GM23338 (cell line): ENCODE results near the gene NRP2. TPM values are rescaled to one million over a fixed set of nuclear protein-coding genes. Genes with fewer than 3 reads are reported as not detected.
A peak's percentile ranks its signal among the peaks of the same experiment; 100 is the strongest.

ENCODE experiments used
- ATAC-seq: fragments of 200-7000 bp; cut with Tn5 transposase; 3 replicates; pipeline ENCODE4 v1.9.1; 2020
- DNase-seq: peaks from one replicate; pipeline ENCODE4 v3.0.0-alpha.2; 2015; ENCODE audit warnings: low spot score
- H2AFZ ChIP-seq: fragments of 200-600 bp; sonication (generic); 2 replicates; pipeline ENCODE4 v1.8.0; 2016; ENCODE audit warnings: antibody characterized with exemption, mild to moderate bottlenecking, moderate library complexity
- H3F3A ChIP-seq: fragments of 200-600 bp; sonication (generic); replicated peaks from 2 replicates; pipeline ENCODE4 v1.8.0; 2017; ENCODE audit warnings: antibody characterized with exemption, mixed run types, low read depth
- H3K27ac ChIP-seq: fragments of 200-600 bp; sonication (generic); 2 replicates; pipeline ENCODE4 v1.6.1; 2016; ENCODE audit warnings: low read depth
- H3K27me3 ChIP-seq: fragments of 200-600 bp; sonication (generic); 2 replicates; pipeline ENCODE4 v1.8.0; 2016; ENCODE audit warnings: mild to moderate bottlenecking, mixed run types, moderate library complexity; ENCODE audit not compliant: insufficient read depth
- H3K36me3 ChIP-seq: fragments of 200-600 bp; sonication (generic); 2 replicates; pipeline ENCODE4 v1.8.0; 2016; ENCODE audit warnings: mild to moderate bottlenecking; ENCODE audit not compliant: insufficient read depth
- H3K4me1 ChIP-seq: fragments of 200-600 bp; sonication (generic); 2 replicates; pipeline ENCODE4 v1.8.0; 2016; ENCODE audit warnings: mild to moderate bottlenecking, moderate library complexity; ENCODE audit not compliant: insufficient read depth
- H3K4me2 ChIP-seq: fragments of 200-600 bp; sonication (generic); 2 replicates; pipeline ENCODE4 v1.7.1; 2017; ENCODE audit warnings: mixed run types
- H3K4me3 ChIP-seq: fragments of 200-600 bp; sonication (generic); 2 replicates; pipeline ENCODE4 v1.6.1; 2016; ENCODE audit warnings: mixed run types
- H3K79me2 ChIP-seq: fragments of 200-600 bp; sonication (generic); replicated peaks from 2 replicates; pipeline ENCODE4 v1.8.0; 2017; ENCODE audit warnings: mild to moderate bottlenecking; ENCODE audit not compliant: insufficient read depth
- H3K9me2 ChIP-seq: fragments of 200-600 bp; sonication (generic); 2 replicates; pipeline ENCODE4 v1.8.0; 2017; ENCODE audit not compliant: insufficient read depth
- H4K20me1 ChIP-seq: fragments of 200-600 bp; sonication (generic); replicated peaks from 2 replicates; pipeline ENCODE4 v1.8.0; 2017; ENCODE audit warnings: mild to moderate bottlenecking; ENCODE audit not compliant: insufficient read depth
- H3K27ac Mint-ChIP-seq: 2 replicates; pipeline ENCODE4 v1.8.0; 2020; ENCODE audit warnings: inconsistent platforms, mild to moderate bottlenecking, moderate library complexity, mixed read lengths
- H3K27me3 Mint-ChIP-seq: 3 replicates; pipeline ENCODE4 v1.8.0; 2022; ENCODE audit warnings: low read depth, mild to moderate bottlenecking, moderate library complexity, mixed read lengths, inconsistent platforms; ENCODE audit not compliant: insufficient read depth, poor library complexity
- H3K36me3 Mint-ChIP-seq: 3 replicates; pipeline ENCODE4 v1.8.0; 2021; ENCODE audit warnings: low read depth, mild to moderate bottlenecking, inconsistent platforms, moderate library complexity, mixed read lengths
- H3K4me1 Mint-ChIP-seq: 3 replicates; pipeline ENCODE4 v1.8.0; 2020; ENCODE audit warnings: mild to moderate bottlenecking, inconsistent platforms, mixed read lengths
- H3K4me3 Mint-ChIP-seq: 3 replicates; pipeline ENCODE4 v1.8.0; 2021; ENCODE audit warnings: moderate library complexity, mild to moderate bottlenecking, inconsistent platforms, mixed read lengths
- H3K9me3 Mint-ChIP-seq: 3 replicates; pipeline ENCODE4 v1.8.0; 2020; ENCODE audit warnings: moderate library complexity, mild to moderate bottlenecking, inconsistent platforms, mixed read lengths
- CREB1 ChIP-seq: fragments of 250-450 bp; sonication (Bioruptor Pico); IDR thresholded peaks from 2 replicates; pipeline ENCODE4 v1.5.0; 2020; ENCODE audit warnings: low read depth, mild to moderate bottlenecking, moderate library complexity
- CTCF ChIP-seq, 2 experiments: fragments of 200-600 bp in 1 of 2; sonication (generic) in 1 of 2; conservative IDR thresholded peaks; 2 replicates each; pipeline versions ENCODE4 v1.5.1 to v1.6.1; 2016 to 2017; ENCODE audit warnings: antibody characterized with exemption in 2 of 2, low read depth in 2 of 2, mild to moderate bottlenecking in 2 of 2, moderate library complexity in 1 of 2
- EZH2 ChIP-seq: fragments of 200-600 bp; sonication (generic); IDR thresholded peaks from one replicate; pipeline ENCODE4 v1.8.0; 2017; ENCODE audit warnings: antibody characterized with exemption, mild to moderate bottlenecking, low read depth; ENCODE audit not compliant: unreplicated experiment
- EZH2phosphoT487 ChIP-seq: fragments of 200-600 bp; sonication (generic); IDR thresholded peaks from one replicate; pipeline ENCODE4 v1.8.1; 2018; ENCODE audit warnings: antibody characterized with exemption; ENCODE audit not compliant: unreplicated experiment
- JUNB ChIP-seq: IDR thresholded peaks from one replicate; pipeline ENCODE4 v1.6.1; 2016; ENCODE audit warnings: antibody characterized with exemption; ENCODE audit not compliant: unreplicated experiment
- NANOG ChIP-seq: IDR thresholded peaks from 2 replicates; pipeline ENCODE4 v1.6.1; 2016; ENCODE audit warnings: antibody characterized with exemption, borderline replicate concordance
- POLR2AphosphoS5 ChIP-seq: IDR thresholded peaks from 2 replicates; pipeline ENCODE4 v1.6.1; 2016; ENCODE audit warnings: antibody characterized with exemption, low read depth
- REST ChIP-seq: IDR thresholded peaks from one replicate; pipeline ENCODE4 v1.6.1; 2018; ENCODE audit warnings: antibody characterized with exemption; ENCODE audit not compliant: unreplicated experiment
- STAT1 ChIP-seq: IDR thresholded peaks from one replicate; pipeline ENCODE4 v1.6.1; 2016; ENCODE audit warnings: antibody characterized with exemption; ENCODE audit not compliant: unreplicated experiment
- ZNF114 ChIP-seq: fragments of 250-450 bp; sonication (Bioruptor Pico); IDR thresholded peaks from 2 replicates; pipeline ENCODE4 v1.5.0; 2020; ENCODE audit warnings: mild to moderate bottlenecking, moderate library complexity
- ZNF331 ChIP-seq: fragments of 250-450 bp; sonication (Bioruptor Pico); IDR thresholded peaks from 2 replicates; pipeline ENCODE4 v1.5.0; 2020; ENCODE audit warnings: low read depth, mild to moderate bottlenecking, moderate library complexity
- polyA plus RNA-seq: library from polyadenylated mRNA; unstranded; fragments of >200 nt; fragmentation: Nextera tagmentation; extraction: Ambion mirVana; gene quantifications from 2 replicates; pipeline ENCODE4 v1.2.1, GENCODE V29; 2016
- total RNA-seq: library from RNA; depleted of rRNA; stranded (reverse); fragments of >200 nt; shearing (Covaris generic); gene quantifications from 2 replicates; pipeline ENCODE4 v1.2.3, GENCODE V29; 2014

The NRP2 gene
- total and polyA plus RNA-seq, 2 experiments from 2014 or later, result 18.4 to 22.0 TPM

GRCh38 chr2:205766779-205767359 is 84.6 kb downstream of the NRP2 start:
- peaks cover 28% of the 10 kb centered on the region for H3K4me1 Mint-ChIP-seq
- H3K4me3 Mint-ChIP-seq, result no peak overlapping the region
- H2AFZ ChIP-seq, result no peak overlapping the region

GRCh38 chr2:205767617-205768016 is 85.3 kb downstream of the NRP2 start:
- ATAC-seq (no peak), DNase-seq (no peak)
- Mint-ChIP-seq H3K27ac (no peak overlapping the region), H3K9me3 (no peaks in the 10 kb centered on the region), H3K4me1 (peaks cover 28% of the 10 kb centered on the region), H3K27me3 (peaks cover 9% of the 10 kb centered on the region), H3K36me3 (no peaks in the 10 kb centered on the region), H3K4me3 (no peak overlapping the region)
- H3F3A ChIP-seq, result peaks cover 6% of the 10 kb centered on the region; the same call in 1 of the 2 replicates
- H2AFZ ChIP-seq, result no peak overlapping the region
- H3K27me3 ChIP-seq, result no peaks in the 10 kb centered on the region
- H3K9me2 ChIP-seq, result no peaks in the 10 kb centered on the region
- peaks cover 7% of the 10 kb centered on the region for H3K4me1 ChIP-seq
- no peak overlapping the region for H3K27ac ChIP-seq
- H3K79me2 ChIP-seq, result no peaks in the 10 kb centered on the region
- H3K4me2 ChIP-seq, result no peak overlapping the region
- H4K20me1 ChIP-seq, result no peaks in the 10 kb centered on the region
- no peak for TF ChIP-seq ZNF331 (CRISPR knock-in tag)
- TF ChIP-seq CTCF (conservative IDR thresholded peaks at IDR 0.05; ENCODE audit: low read depth in 2 of 2), result no peak
- TF ChIP-seq ZNF114 (CRISPR knock-in tag), result no peak
- no peak for TF ChIP-seq EZH2phosphoT487
- TF ChIP-seq STAT1, result no peak
- TF ChIP-seq REST, result no peak
- no peak for TF ChIP-seq EZH2
- no peak for TF ChIP-seq JUNB
- no peak for TF ChIP-seq CREB1 (CRISPR knock-in tag)
- no peak for TF ChIP-seq POLR2AphosphoS5
- H3K36me3 ChIP-seq, result 0 out of 2 replicates have a peak, but pooled peaks cover 4% of the 10 kb centered on the region
- H3K4me3 ChIP-seq, result no peak overlapping the region

More at GRCh38 chr2:205766779-205767359, 84.6 kb downstream of the NRP2 start:
- Histone ChIP-seq H3K4me3 (no peak overlapping the region), H3K36me3 (0 out of 2 replicates have a peak, but pooled peaks cover 4% of the 10 kb centered on the region), H3K4me1 (peaks cover 7% of the 10 kb centered on the region), H4K20me1 (no peaks in the 10 kb centered on the region), H3K9me2 (no peaks in the 10 kb centered on the region), H3K79me2 (no peaks in the 10 kb centered on the region), H3K4me2 (no peak overlapping the region), H3K27me3 (no peaks in the 10 kb centered on the region), H3K27ac (no peak overlapping the region), H3F3A (peaks cover 7% of the 10 kb centered on the region; the same call in 1 of the 2 replicates)
- H3K9me3 Mint-ChIP-seq, result no peaks in the 10 kb centered on the region
- TF ChIP-seq CTCF (conservative IDR thresholded peaks at IDR 0.05; ENCODE audit: low read depth in 2 of 2), result peak; percentile 90 to 99
- 0 out of 2 replicates have a peak, but pooled peaks have one; percentile 4 for TF ChIP-seq CREB1 (CRISPR knock-in tag)
- TF ChIP-seq NANOG, result no peak
- TF ChIP-seq ZNF114 (CRISPR knock-in tag), result no peak
- H3K27me3 Mint-ChIP-seq, result peaks cover 9% of the 10 kb centered on the region
- ATAC-seq (no peak), DNase-seq (peak; percentile 89)
- no peaks in the 10 kb centered on the region for H3K36me3 Mint-ChIP-seq
- H3K27ac Mint-ChIP-seq, result no peak overlapping the region; the same call in 1 of the 2 replicates
